GM12878 (cell line): ENCODE measurements around the gene SLC25A17. TPM values are rescaled to one million over a fixed set of nuclear protein-coding genes. Genes with fewer than 3 reads are reported as not detected.

Experiments used
- HDAC6 ChIP-seq: fragments of 200-600 bp; sonication (generic); IDR thresholded peaks from one replicate; pipeline ENCODE4 v1.8.0; 2017; ENCODE audit warnings: antibody characterized with exemption; ENCODE audit not compliant: unreplicated experiment
- IKZF2 ChIP-seq, 2 experiments: fragments of 450-650 bp; IDR thresholded peaks; 2 replicates each; pipeline ENCODE4 v1.6.1; 2017; ENCODE audit warnings: mild to moderate bottlenecking in 2 of 2, moderate library complexity in 2 of 2
- KAT2A ChIP-seq: conservative IDR thresholded peaks from 2 replicates; pipeline ENCODE4 v1.6.1; 2011; ENCODE audit warnings: low read depth, low read length; ENCODE audit not compliant: control insufficient read depth
- NR2F1 ChIP-seq: fragments of 450-650 bp; conservative IDR thresholded peaks from 2 replicates; pipeline ENCODE4 v1.6.1; 2017; ENCODE audit warnings: mild to moderate bottlenecking
- SRF ChIP-seq, 2 experiments: IDR thresholded peaks; 2 replicates each; pipeline ENCODE4 v1.6.1; 2011; ENCODE audit warnings: low read depth in 2 of 2, low read length in 2 of 2, mild to moderate bottlenecking in 1 of 2, moderate library complexity in 1 of 2
- polyA plus RNA-seq, 11 experiments: library from polyadenylated mRNA; depleted of rRNA in 4 of 11; unstranded in 6 of 11; stranded (reverse) in 5 of 11; fragments of >200 nt; fragmentation: Nextera tagmentation in 4 of 11; fragmentation: Illumina TruSeq in 1 of 11; extraction: Ambion mirVana in 4 of 11; extraction: Trizol in 1 of 11; gene quantifications; 1 replicate in 1 of 11; 2 replicates in 10 of 11; pipeline versions ENCODE4 v1.2.1 to v1.2.3, GENCODE V29; 2011 to 2016; ENCODE audit warnings: inconsistent platforms in 2 of 11, missing spikeins in 2 of 11, low read depth in 1 of 11
- total RNA-seq, 4 experiments: library from RNA; depleted of rRNA in 3 of 4; stranded (reverse); fragments of >200 nt in 3 of 4; fragmentation: Illumina TruSeq in 1 of 4; extraction: Trizol in 1 of 4; gene quantifications; 2 replicates each; pipeline versions ENCODE4 v1.2.1 to v1.2.3, GENCODE V29; 2013 to 2021
- TF ChIP-seq, protein P1 (sequence below): fragments of 450-650 bp; IDR thresholded peaks from 2 replicates; pipeline ENCODE4 v1.6.1; 2017; ENCODE audit warnings: mild to moderate bottlenecking, moderate library complexity
- TF ChIP-seq, protein P2 (sequence below): fragments of 450-650 bp; formaldehyde crosslinking; IDR thresholded peaks from 2 replicates; pipeline ENCODE4 v1.4.0; 2020; ENCODE audit warnings: mild to moderate bottlenecking, moderate library complexity

The SLC25A17 gene
- total and polyA plus RNA-seq, 10 of the 15 experiments (the other 5 are each of a cell fraction or from before 2014, with no cell fraction given): 37.5 to 113 (median 62.3) TPM

DNA sequence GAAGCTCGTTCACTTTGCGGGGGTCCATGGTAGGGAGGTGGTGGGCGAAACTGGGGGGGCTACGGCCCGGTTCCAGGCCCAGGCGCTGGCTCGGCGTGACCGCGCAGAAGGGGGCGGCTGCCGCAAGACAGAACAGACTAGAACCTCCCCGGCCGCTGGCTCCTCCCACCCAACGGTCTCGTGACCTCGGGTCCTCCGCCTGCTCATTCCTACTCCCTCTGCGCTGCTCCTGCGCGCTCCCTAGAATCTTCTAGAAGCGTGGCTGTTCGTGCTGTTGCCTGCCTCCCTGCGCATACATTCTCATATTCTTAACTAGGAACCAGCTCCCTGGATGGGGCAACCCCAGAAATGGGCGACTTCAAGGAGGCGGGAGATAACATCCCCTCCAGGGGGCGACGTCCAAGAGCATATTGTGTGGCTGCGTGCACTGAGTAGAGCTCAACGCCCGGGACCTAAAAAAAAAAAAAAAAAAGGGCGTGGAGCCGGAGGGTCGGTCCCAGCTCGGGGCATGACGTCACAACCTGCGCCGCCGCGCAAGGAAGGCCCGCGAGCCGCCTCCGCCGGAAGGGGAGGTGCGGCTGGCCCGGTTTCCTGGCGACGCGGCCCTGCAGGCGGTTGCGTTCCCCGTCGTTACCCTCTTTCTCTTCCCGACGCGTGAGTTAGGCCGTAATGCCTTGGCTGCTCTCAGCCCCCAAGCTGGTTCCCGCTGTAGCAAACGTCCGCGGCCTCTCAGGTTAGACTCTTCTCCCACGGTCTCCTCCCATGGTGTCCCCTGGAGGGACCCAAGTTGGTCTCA lies 37.6 kb upstream of the SLC25A17 start, which contains the start of the genes ST13 and XPNPEP3 (continued):
- TF ChIP-seq, protein P1, sequence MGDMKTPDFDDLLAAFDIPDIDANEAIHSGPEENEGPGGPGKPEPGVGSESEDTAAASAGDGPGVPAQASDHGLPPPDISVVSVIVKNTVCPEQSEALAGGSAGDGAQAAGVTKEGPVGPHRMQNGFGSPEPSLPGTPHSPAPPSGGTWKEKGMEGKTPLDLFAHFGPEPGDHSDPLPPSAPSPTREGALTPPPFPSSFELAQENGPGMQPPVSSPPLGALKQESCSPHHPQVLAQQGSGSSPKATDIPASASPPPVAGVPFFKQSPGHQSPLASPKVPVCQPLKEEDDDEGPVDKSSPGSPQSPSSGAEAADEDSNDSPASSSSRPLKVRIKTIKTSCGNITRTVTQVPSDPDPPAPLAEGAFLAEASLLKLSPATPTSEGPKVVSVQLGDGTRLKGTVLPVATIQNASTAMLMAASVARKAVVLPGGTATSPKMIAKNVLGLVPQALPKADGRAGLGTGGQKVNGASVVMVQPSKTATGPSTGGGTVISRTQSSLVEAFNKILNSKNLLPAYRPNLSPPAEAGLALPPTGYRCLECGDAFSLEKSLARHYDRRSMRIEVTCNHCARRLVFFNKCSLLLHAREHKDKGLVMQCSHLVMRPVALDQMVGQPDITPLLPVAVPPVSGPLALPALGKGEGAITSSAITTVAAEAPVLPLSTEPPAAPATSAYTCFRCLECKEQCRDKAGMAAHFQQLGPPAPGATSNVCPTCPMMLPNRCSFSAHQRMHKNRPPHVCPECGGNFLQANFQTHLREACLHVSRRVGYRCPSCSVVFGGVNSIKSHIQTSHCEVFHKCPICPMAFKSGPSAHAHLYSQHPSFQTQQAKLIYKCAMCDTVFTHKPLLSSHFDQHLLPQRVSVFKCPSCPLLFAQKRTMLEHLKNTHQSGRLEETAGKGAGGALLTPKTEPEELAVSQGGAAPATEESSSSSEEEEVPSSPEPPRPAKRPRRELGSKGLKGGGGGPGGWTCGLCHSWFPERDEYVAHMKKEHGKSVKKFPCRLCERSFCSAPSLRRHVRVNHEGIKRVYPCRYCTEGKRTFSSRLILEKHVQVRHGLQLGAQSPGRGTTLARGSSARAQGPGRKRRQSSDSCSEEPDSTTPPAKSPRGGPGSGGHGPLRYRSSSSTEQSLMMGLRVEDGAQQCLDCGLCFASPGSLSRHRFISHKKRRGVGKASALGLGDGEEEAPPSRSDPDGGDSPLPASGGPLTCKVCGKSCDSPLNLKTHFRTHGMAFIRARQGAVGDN: peak; percentile 70
- TF ChIP-seq NR2F1 (no peak; the same call in none of the 2 replicates), HDAC6 (no peak), KAT2A (no peak), IKZF2 (IDR thresholded peaks at IDR 0.05) (no peak; a peak in 2 of 4 replicates), SRF (IDR thresholded peaks at IDR 0.05; ENCODE audit: low read depth in 2 of 2, low read length in 2 of 2) (peak in 1 of 2 experiments; percentile 74; a peak in 2 of 4 replicates)
- TF ChIP-seq, protein P2, sequence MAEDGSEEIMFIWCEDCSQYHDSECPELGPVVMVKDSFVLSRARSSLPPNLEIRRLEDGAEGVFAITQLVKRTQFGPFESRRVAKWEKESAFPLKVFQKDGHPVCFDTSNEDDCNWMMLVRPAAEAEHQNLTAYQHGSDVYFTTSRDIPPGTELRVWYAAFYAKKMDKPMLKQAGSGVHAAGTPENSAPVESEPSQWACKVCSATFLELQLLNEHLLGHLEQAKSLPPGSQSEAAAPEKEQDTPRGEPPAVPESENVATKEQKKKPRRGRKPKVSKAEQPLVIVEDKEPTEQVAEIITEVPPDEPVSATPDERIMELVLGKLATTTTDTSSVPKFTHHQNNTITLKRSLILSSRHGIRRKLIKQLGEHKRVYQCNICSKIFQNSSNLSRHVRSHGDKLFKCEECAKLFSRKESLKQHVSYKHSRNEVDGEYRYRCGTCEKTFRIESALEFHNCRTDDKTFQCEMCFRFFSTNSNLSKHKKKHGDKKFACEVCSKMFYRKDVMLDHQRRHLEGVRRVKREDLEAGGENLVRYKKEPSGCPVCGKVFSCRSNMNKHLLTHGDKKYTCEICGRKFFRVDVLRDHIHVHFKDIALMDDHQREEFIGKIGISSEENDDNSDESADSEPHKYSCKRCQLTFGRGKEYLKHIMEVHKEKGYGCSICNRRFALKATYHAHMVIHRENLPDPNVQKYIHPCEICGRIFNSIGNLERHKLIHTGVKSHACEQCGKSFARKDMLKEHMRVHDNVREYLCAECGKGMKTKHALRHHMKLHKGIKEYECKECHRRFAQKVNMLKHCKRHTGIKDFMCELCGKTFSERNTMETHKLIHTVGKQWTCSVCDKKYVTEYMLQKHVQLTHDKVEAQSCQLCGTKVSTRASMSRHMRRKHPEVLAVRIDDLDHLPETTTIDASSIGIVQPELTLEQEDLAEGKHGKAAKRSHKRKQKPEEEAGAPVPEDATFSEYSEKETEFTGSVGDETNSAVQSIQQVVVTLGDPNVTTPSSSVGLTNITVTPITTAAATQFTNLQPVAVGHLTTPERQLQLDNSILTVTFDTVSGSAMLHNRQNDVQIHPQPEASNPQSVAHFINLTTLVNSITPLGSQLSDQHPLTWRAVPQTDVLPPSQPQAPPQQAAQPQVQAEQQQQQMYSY (CRISPR knock-in tag): no peak
